Kidney (tissue), 14 donors: ENCODE measurements around the gene RANBP3. TPM values are rescaled to one million over a fixed set of nuclear protein-coding genes. Genes with fewer than 3 reads are reported as not detected.

Experiments used
- DNase-seq, 5 donors: peaks; one replicate each; pipeline ENCODE4 v3.0.0-alpha.2; 2013 to 2020
- FAIRE-seq: peaks from 2 replicates; lab custom pipeline; 2012; peaks lifted over from hg19 to GRCh38; lab: Jason Lieb, UNC
- H3K27ac ChIP-seq, 2 donors: one replicate each; pipeline ENCODE4 v1.7.0; 2013; ENCODE audit warnings: low read depth in 2 of 2, low read length in 2 of 2, inconsistent platforms in 1 of 2
- H3K27me3 ChIP-seq: one replicate; pipeline ENCODE4 v1.7.1; 2013; ENCODE audit warnings: low read length, inconsistent platforms; ENCODE audit not compliant: control insufficient read depth, insufficient read depth
- H3K36me3 ChIP-seq, 3 donors: one replicate each; pipeline versions ENCODE4 v1.7.0 to v1.7.1; 2013; ENCODE audit warnings: low read length in 3 of 3, control low read depth in 1 of 3, inconsistent platforms in 1 of 3; ENCODE audit not compliant: insufficient read depth in 3 of 3, control insufficient read depth in 2 of 3
- H3K4me1 ChIP-seq, 3 donors: one replicate each; pipeline versions ENCODE4 v1.7.0 to v1.7.1; 2013; ENCODE audit warnings: low read length in 3 of 3, inconsistent platforms in 1 of 3, low read depth in 1 of 3; ENCODE audit not compliant: control insufficient read depth in 2 of 3, insufficient read depth in 2 of 3
- H3K4me3 ChIP-seq, 3 donors: one replicate each; pipeline versions ENCODE4 v1.7.0 to v1.8.1; 2013; ENCODE audit warnings: low read length in 3 of 3, control low read depth in 1 of 3, inconsistent platforms in 1 of 3
- H3K9ac ChIP-seq, 3 donors: one replicate each; pipeline versions ENCODE4 v1.7.0 to v1.7.1; 2013; ENCODE audit warnings: low read length in 3 of 3, control low read depth in 1 of 3, inconsistent platforms in 1 of 3
- H3K9me3 ChIP-seq, 3 donors: one replicate each; pipeline versions ENCODE4 v1.7.0 to v1.7.1; 2013; ENCODE audit warnings: low read length in 3 of 3, control low read depth in 1 of 3, inconsistent platforms in 1 of 3; ENCODE audit not compliant: control insufficient read depth in 2 of 3, insufficient read depth in 1 of 3
- intact Hi-C: fragments of 100-400 bp; cut with DNase I; formaldehyde crosslinking; loops from one replicate; pipeline ENCODE4 v1.11.1; 2022
- polyA plus RNA-seq: library from polyadenylated mRNA; stranded (reverse); fragments of 350-450 nt; fragmentation: Illumina TruSeq; extraction: RNeasy Lipid Tissue Mini Kit (QIAGEN cat#74804); gene quantifications from one replicate; pipeline ENCODE4 v1.2.3, GENCODE V29; 2014; ENCODE audit warnings: low read depth, low replicate concordance; ENCODE audit not compliant: insufficient read depth
- total RNA-seq: library from RNA; stranded (reverse); fragmentation: NEBNext Ultra II Directional; extraction: Animal tissue kit (Norgen Biotek cat#: 25700); gene quantifications from one replicate; pipeline ENCODE4 v1.2.1, GENCODE V29; 2021
- TF ChIP-seq, protein P1 (sequence below): IDR thresholded peaks from 3 replicates; pipeline ENCODE4 v1.5.1; 2012; ENCODE audit warnings: mild to moderate bottlenecking, moderate library complexity, borderline replicate concordance; ENCODE audit not compliant: insufficient read depth; ENCODE audit errors: extremely low read depth
- donor health status: control.
- donor health status: control.
- donor health status: control.
- donor health status: control.
- donor health status: control.
- donor health status: DM: yes; HTN: yes; CAD: no.
- donor health status: Normal renal cell carcinoma (clear cell type).

RANBP3 gene
- total and polyA plus RNA-seq, 2 donors from 2014 or later = 33.7 to 69.7 TPM

DNA sequence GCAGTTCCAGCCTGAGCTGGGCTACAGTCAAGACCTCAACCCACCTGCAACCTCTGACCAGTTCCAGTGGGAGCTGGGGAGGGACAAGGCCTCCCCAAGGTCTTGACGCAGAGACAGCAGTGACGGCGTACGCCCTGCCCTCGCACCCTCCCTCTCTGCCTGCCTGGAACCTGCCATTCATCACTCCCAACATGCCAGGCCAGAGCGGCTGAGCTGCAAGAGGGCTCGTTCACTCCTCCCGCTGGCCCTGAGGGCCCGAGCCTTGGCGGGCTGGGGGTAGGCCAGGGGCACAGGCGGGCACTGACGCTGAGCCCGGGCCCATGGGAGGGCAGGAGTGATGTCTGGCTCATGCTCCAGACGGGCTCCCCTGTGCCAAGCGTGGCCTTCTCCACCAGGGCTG is 82.5 kb downstream of the RANBP3 start:
- peaks cover 0 to 13% (median 9%) of the 10 kb centered on the region in 3 donors for H3K4me1 ChIP-seq
- no peak for DNase-seq
- TF ChIP-seq, protein P1, sequence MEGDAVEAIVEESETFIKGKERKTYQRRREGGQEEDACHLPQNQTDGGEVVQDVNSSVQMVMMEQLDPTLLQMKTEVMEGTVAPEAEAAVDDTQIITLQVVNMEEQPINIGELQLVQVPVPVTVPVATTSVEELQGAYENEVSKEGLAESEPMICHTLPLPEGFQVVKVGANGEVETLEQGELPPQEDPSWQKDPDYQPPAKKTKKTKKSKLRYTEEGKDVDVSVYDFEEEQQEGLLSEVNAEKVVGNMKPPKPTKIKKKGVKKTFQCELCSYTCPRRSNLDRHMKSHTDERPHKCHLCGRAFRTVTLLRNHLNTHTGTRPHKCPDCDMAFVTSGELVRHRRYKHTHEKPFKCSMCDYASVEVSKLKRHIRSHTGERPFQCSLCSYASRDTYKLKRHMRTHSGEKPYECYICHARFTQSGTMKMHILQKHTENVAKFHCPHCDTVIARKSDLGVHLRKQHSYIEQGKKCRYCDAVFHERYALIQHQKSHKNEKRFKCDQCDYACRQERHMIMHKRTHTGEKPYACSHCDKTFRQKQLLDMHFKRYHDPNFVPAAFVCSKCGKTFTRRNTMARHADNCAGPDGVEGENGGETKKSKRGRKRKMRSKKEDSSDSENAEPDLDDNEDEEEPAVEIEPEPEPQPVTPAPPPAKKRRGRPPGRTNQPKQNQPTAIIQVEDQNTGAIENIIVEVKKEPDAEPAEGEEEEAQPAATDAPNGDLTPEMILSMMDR = no peak
- H3K9ac ChIP-seq = no peak overlapping the region
- intact Hi-C loops = loop anchor here (10.0 kb wide), 1 partner anchor 91 kb away; the partner anchor contains the start of gene NRTN
- H3K27ac ChIP-seq = no peak overlapping the region
- no peaks in the 10 kb centered on the region for H3K9me3 ChIP-seq
- FAIRE-seq = no peak
- no peak overlapping the region for H3K4me3 ChIP-seq
- H3K36me3 ChIP-seq = peaks cover 0 to 4% (median 0%) of the 10 kb centered on the region in 3 donors
- H3K27me3 ChIP-seq = no peaks in the 10 kb centered on the region

DNA sequence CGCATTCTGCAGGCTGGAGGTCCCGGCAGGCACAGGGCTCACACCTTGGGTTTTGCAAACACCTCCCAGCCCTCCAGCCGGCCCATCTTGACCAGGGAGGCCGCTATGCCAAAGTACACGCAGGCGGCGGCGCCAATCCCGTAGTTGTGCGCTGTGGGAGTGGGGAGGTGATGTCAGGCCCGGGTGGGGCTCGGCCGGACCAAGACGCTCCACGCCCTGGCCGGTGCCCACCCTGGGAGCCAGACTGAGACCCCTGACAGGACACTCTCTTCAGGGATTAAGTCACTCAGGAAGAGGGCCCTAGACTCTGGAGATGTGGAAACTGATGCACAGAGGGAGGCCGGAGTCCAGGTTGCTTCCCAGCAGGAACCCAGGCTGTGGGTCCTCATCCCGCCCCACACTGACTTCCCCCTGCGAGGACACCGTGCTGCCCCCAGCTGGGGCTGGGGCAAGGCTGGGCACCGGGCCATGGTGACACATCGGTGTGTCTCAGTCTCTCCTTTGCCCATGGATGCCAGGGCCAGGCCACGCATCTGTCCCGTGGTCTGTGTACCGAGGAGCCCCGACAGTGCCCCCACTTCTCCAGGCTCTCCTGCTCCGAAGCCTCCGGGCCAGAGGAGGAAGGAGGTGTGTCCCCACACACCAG is 83.1 kb downstream of the RANBP3 start:
- Histone ChIP-seq H3K4me1 (peaks cover 0 to 13% (median 9%) of the 10 kb centered on the region in 3 donors), H3K27me3 (no peaks in the 10 kb centered on the region), H3K36me3 (peaks cover 0 to 4% (median 0%) of the 10 kb centered on the region in 3 donors), H3K9me3 (no peaks in the 10 kb centered on the region), H3K4me3 (no peak overlapping the region), H3K27ac (no peak overlapping the region), H3K9ac (no peak overlapping the region)
- FAIRE-seq = no peak
- intact Hi-C loops = loop anchor here (10.0 kb wide), 1 partner anchor 90 kb away; the partner anchor contains the start of gene NRTN
- TF ChIP-seq, protein P1 = no peak
- DNase-seq = no peak

DNA sequence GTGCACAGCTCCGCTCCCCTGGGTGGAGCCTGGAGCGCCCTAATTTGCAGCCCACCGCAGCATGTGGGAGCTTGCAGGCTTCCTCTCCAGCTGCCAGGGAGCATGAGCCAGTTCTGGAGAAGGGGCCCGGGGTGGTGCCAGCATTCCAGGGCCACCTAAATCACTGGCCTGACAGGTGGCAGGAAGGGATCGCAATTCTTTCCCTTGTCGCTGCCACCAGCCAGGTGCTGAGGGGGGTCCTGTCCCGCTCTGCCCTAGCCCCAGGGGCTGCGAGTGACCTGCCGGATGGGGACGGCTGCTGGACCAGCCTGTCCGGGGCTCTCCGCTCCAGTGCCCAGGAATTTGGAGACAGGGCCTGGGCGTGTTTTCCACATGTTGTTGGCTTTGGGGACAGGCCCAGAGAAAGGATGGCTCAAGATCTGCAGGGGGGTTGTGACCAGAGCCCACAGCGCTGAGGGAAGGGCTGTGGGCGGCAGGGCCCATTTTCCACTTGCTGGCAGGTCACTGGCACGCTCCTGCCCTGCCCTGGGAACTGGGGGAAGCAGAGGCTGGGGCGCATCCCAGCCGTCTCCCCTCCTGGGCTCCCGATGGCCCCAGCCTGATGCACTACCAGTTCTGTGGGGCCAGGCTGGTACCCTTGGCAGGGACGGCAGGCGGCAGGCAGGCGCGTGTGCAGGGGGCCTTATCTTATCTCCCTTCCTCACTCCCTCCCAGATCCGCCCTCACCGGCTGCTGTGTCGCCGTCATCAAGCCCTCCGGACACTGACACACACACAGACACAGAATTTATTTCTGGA is 83.8 kb downstream of the RANBP3 start:
- no peak for FAIRE-seq
- intact Hi-C loops = loop anchor here (10.0 kb wide), 1 partner anchor 89 kb away; the partner anchor contains the start of gene NRTN
- DNase-seq = peak in 4 of 5 donors; percentile 45 to 77 (median 71)
- Histone ChIP-seq H3K9me3 (no peaks in the 10 kb centered on the region), H3K4me1 (peaks cover 0 to 13% (median 9%) of the 10 kb centered on the region in 3 donors), H3K9ac (no peak overlapping the region), H3K27me3 (no peaks in the 10 kb centered on the region), H3K27ac (no peak overlapping the region), H3K4me3 (no peak overlapping the region), H3K36me3 (peaks cover 0 to 4% (median 0%) of the 10 kb centered on the region in 3 donors)
- TF ChIP-seq, protein P1 = no peak
